DOHH2 (cell line): ENCODE measurements around the gene DGAT2.
"Not testable (repeated sequence)": the region's sequence is repeated elsewhere in the genome, so short reads cannot be mapped to it uniquely, and the experiment has no call there.

Experiments used
- H3F3A ChIP-seq: fragments of 200-600 bp; sonication (generic), shearing (Covaris generic); 2 replicates; pipeline ENCODE4 v1.6.0; 2016; ENCODE audit warnings: antibody characterized with exemption, mild to moderate bottlenecking; ENCODE audit not compliant: control insufficient read depth, insufficient read depth
- H3K27ac ChIP-seq: fragments of 200-600 bp; sonication (generic); 2 replicates; pipeline ENCODE4 v1.5.1; 2014; ENCODE audit warnings: low read depth, mild to moderate bottlenecking, low read length, moderate library complexity
- H3K27me3 ChIP-seq: fragments of 200-600 bp; sonication (generic); 2 replicates; pipeline ENCODE4 v1.6.1; 2014; ENCODE audit warnings: mild to moderate bottlenecking, low read length, mixed read lengths; ENCODE audit not compliant: control insufficient read depth
- H3K36me3 ChIP-seq: fragments of 200-600 bp; sonication (generic); 2 replicates; pipeline ENCODE4 v1.6.1; 2014; ENCODE audit warnings: mild to moderate bottlenecking, low read length, moderate library complexity, mixed read lengths; ENCODE audit not compliant: control insufficient read depth
- H3K4me1 ChIP-seq: fragments of 200-600 bp; sonication (generic); 2 replicates; pipeline ENCODE4 v1.6.1; 2014; ENCODE audit warnings: mild to moderate bottlenecking, low read length, mixed read lengths; ENCODE audit not compliant: control insufficient read depth
- H3K4me2 ChIP-seq: fragments of 200-600 bp; sonication (generic); 2 replicates; pipeline ENCODE4 v1.6.0; 2014; ENCODE audit warnings: mild to moderate bottlenecking, low read length, moderate library complexity
- H3K4me3 ChIP-seq: fragments of 200-600 bp; sonication (generic); 2 replicates; pipeline ENCODE4 v1.5.1; 2014; ENCODE audit warnings: mild to moderate bottlenecking, low read length, mixed read lengths
- H3K79me2 ChIP-seq: fragments of 200-600 bp; sonication (generic); 2 replicates; pipeline ENCODE4 v1.6.1; 2014; ENCODE audit warnings: mild to moderate bottlenecking, low read length, mixed read lengths; ENCODE audit not compliant: control insufficient read depth
- H3K9me2 ChIP-seq: fragments of 200-600 bp; sonication (generic); replicated peaks from 2 replicates; pipeline ENCODE4 v1.6.1; 2014; ENCODE audit warnings: mild to moderate bottlenecking, low read length, mixed read lengths; ENCODE audit not compliant: control insufficient read depth
- H3K9me3 ChIP-seq: fragments of 200-600 bp; sonication (generic); 2 replicates; pipeline ENCODE4 v1.6.1; 2014; ENCODE audit warnings: antibody characterized with exemption, low read length, mixed read lengths; ENCODE audit not compliant: control insufficient read depth, insufficient read depth
- H4K20me1 ChIP-seq: fragments of 200-600 bp; sonication (generic); 2 replicates; pipeline ENCODE4 v1.6.0; 2014; ENCODE audit warnings: low read depth, mild to moderate bottlenecking, antibody characterized with exemption, low read length, moderate library complexity; ENCODE audit not compliant: control insufficient read depth, insufficient read depth
- EZH2phosphoT487 ChIP-seq: fragments of 200-600 bp; sonication (generic); IDR thresholded peaks from 2 replicates; pipeline ENCODE4 v1.6.1; 2017; ENCODE audit warnings: borderline replicate concordance, mild to moderate bottlenecking, antibody characterized with exemption, low read length, moderate library complexity, mixed read lengths
- TF ChIP-seq, protein P1 (sequence below): fragments of 200-600 bp; sonication (generic); IDR thresholded peaks from one replicate; pipeline ENCODE4 v1.5.1; 2014; ENCODE audit warnings: antibody characterized with exemption, mild to moderate bottlenecking, low read depth, low read length; ENCODE audit not compliant: poor library complexity, severe bottlenecking

Gene DGAT2

DNA sequence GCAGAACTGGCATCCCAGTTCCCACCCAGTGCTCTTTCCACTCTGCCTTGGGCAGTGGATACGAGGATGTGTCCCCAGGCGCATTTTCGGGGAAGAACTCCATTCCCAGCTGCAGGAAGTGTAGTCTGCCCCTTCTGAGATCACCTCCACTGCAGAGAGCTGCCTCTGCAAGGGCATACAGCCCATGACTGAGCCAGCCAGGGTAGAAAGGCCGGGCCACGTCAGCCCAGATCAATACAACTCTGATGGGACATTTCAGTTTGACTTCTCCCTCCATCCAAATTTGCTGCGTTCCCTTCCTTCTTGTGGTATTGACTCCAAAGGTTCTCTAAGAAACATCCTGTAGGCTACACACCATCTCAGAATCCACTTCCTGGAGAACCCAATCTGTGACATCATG, 31.3 kb upstream of the DGAT2 start:
- Histone ChIP-seq H3K9me2 (no peaks in the 10 kb centered on the region), H3K4me1 (no peaks in the 10 kb centered on the region), H3K36me3 (no peaks in the 10 kb centered on the region), H4K20me1 (no peaks in the 10 kb centered on the region), H3K4me3 (no peak overlapping the region), H3K27me3 (peaks cover 29% of the 10 kb centered on the region), H3K27ac (no peak overlapping the region), H3F3A (no peaks in the 10 kb centered on the region), H3K9me3 (no peaks in the 10 kb centered on the region), H3K4me2 (no peak overlapping the region), H3K79me2 (no peaks in the 10 kb centered on the region)
- TF ChIP-seq, protein P1, sequence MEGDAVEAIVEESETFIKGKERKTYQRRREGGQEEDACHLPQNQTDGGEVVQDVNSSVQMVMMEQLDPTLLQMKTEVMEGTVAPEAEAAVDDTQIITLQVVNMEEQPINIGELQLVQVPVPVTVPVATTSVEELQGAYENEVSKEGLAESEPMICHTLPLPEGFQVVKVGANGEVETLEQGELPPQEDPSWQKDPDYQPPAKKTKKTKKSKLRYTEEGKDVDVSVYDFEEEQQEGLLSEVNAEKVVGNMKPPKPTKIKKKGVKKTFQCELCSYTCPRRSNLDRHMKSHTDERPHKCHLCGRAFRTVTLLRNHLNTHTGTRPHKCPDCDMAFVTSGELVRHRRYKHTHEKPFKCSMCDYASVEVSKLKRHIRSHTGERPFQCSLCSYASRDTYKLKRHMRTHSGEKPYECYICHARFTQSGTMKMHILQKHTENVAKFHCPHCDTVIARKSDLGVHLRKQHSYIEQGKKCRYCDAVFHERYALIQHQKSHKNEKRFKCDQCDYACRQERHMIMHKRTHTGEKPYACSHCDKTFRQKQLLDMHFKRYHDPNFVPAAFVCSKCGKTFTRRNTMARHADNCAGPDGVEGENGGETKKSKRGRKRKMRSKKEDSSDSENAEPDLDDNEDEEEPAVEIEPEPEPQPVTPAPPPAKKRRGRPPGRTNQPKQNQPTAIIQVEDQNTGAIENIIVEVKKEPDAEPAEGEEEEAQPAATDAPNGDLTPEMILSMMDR: no peak
- TF ChIP-seq EZH2phosphoT487: no peak

DNA sequence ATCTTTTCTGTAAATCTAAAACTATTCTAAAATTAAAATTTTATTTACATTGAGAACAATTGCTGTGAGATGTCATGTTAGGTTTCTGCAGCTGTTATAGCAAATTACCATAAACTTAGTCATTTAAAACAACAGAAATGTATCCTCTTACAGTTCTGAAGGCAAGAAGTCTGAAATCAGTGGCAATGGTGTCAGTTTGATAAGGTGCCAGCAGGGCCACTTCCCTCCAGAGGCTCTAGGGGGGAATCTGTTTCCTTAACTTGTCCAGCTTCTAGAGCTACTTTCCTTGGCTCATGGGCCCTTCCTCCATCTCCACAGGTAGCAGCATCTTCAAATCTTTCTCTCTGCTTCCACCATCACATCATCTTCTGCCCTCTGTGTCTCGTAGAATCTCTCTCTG, 27.9 kb upstream of the DGAT2 start:
- H3K9me2 ChIP-seq: no peaks in the 10 kb centered on the region
- no peak overlapping the region for H3K4me3 ChIP-seq
- H3K9me3 ChIP-seq: no peaks in the 10 kb centered on the region
- no peak overlapping the region for H3K27ac ChIP-seq
- H3K79me2 ChIP-seq: no peaks in the 10 kb centered on the region
- no peaks in the 10 kb centered on the region for H3F3A ChIP-seq
- H3K4me1 ChIP-seq: no peaks in the 10 kb centered on the region
- no peaks in the 10 kb centered on the region for H4K20me1 ChIP-seq
- no peaks in the 10 kb centered on the region for H3K36me3 ChIP-seq
- TF ChIP-seq, protein P1: no peak
- no peak for TF ChIP-seq EZH2phosphoT487
- peaks cover 42% of the 10 kb centered on the region for H3K27me3 ChIP-seq
- H3K4me2 ChIP-seq: no peak overlapping the region

DNA sequence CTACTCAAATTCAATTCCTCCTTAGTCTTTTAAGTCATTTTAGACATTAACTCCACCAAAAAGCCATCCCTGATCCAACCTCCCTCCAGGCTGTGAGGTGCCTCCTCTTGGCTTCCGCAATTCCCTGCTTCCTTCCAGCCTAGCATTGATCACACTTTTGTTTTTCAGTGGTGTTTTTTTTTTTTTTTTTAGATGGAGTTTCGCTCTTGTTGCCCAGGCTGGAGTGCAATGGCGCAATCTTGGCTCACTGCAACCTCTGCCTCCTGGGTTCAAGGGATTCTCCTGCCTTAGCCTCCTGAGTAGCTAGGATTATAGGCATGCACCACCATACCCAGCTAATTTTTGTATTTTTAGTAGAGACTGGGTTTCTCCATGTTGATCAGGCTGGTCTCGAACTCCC, 25.4 kb upstream of the DGAT2 start:
- not testable (repeated sequence) for H3K79me2 ChIP-seq, H4K20me1 ChIP-seq, H3K36me3 ChIP-seq, H3F3A ChIP-seq, H3K4me2 ChIP-seq, H3K4me1 ChIP-seq, H3K9me2 ChIP-seq, H3K27ac ChIP-seq, H3K4me3 ChIP-seq, H3K9me3 ChIP-seq
- H3K27me3 ChIP-seq: peaks cover 41% of the 10 kb centered on the region

DNA sequence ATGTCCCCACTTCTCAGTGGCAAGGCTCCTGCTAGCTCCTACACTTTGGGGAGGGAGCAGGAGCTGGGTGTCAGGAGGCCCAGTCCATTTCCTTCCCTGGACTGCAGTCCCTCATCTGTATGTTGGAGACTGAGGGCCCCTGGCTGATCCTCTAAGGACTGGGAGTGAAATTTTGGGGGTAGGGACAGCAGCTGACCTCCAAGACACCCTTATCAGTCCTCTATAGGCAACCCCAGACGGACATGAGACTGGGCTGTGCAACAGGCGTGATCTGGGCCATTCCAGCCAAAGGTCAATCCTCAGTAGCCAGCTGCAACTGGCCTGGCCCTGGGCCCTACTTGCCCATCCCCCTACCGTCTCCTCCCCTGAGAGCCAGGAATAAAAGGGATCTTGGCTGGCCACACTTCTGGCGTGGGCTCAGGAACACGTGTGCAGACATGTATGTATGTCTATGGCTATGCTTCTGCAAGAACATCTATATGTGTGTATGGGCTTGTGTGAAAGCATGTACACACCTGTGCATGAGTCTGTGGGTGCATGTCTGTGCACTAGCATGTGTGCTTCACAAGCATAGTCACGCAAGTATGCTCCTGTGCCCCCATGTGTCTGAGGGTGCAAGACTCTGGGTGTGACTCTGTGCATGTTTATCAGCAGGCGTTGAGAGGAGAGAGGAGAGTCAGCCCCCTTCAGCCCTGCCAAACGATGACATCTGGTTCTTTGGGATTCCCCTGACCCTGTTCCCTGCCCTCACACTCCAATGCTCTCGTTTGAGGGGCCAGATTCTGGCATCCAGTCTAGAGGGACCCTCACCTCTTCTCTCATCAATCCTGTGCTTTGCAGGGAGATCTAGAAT, 24.6 kb upstream of the DGAT2 start:
- H4K20me1 ChIP-seq: no peaks in the 10 kb centered on the region
- no peaks in the 10 kb centered on the region for H3K9me3 ChIP-seq
- no peaks in the 10 kb centered on the region for H3K9me2 ChIP-seq
- H3K27ac ChIP-seq: no peak overlapping the region
- no peak for TF ChIP-seq EZH2phosphoT487
- TF ChIP-seq, protein P1: no peak
- H3K4me2 ChIP-seq: no peak overlapping the region
- no peak overlapping the region for H3K4me3 ChIP-seq
- H3K27me3 ChIP-seq: peaks cover 40% of the 10 kb centered on the region
- no peaks in the 10 kb centered on the region for H3F3A ChIP-seq
- no peaks in the 10 kb centered on the region for H3K4me1 ChIP-seq
- H3K36me3 ChIP-seq: no peaks in the 10 kb centered on the region
- no peaks in the 10 kb centered on the region for H3K79me2 ChIP-seq
